Right ventricle myocardium superior (tissue), 1 donor: ENCODE results near the gene PTPRE. TPM values are rescaled to one million over a fixed set of nuclear protein-coding genes. Genes with fewer than 3 reads are reported as not detected.
A peak's percentile ranks its signal among the peaks of the same experiment; 100 is the strongest.

Experiments
- ATAC-seq: fragments of 200-7000 bp; cut with Tn5 transposase; one replicate; pipeline ENCODE4 v1.9.1; 2020; ENCODE audit warnings: mild to moderate bottlenecking; ENCODE audit not compliant: poor library complexity
- DNase-seq: peaks from one replicate; pipeline ENCODE4 v3.0.0-alpha.2; 2020
- intact Hi-C: fragments of 100-400 bp; cut with DNase I; formaldehyde crosslinking; loops from one replicate; pipeline ENCODE4 v1.11.2; 2022
- total RNA-seq: library from RNA; stranded (reverse); fragmentation: NEBNext Ultra II Directional; extraction: Animal tissue kit (Norgen Biotek cat#: 25700); gene quantifications from one replicate; pipeline ENCODE4 v1.2.1, GENCODE V29; 2021
- donor health status: DM: no; HTN: yes; CAD: no; lungs with severe emphysema.

Gene PTPRE
- total RNA-seq, 1 donor from 2014 or later, result 16.0 TPM

GRCh38 chr10:128026615-128027300 lies 119.9 kb downstream of the PTPRE start:
- intact Hi-C loops, result no loop called here
- DNase-seq (no peak), ATAC-seq (no peak)

DNA sequence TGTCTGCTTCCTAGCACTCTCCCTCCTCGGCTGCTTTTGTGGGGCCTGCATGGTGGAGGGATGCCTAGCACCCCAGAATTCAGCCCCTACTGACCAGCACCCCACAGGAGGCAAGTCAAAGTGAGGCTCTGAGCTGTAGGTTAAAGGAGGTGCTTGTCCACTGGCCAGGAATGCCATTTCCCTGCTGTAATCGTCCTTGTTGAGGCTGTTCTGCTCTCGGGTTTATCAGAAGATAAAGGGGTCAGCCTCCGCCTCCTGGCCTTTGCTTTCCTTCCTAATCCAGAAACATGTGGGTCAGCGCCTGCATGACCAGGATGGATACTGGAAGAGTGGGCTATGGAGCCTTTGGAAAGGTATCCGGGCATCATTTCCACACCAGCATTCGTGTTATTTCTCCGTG lies 120.4 kb downstream of the PTPRE start:
- intact Hi-C loops, result no loop called here
- ATAC-seq (peak; percentile 63), DNase-seq (no peak)

DNA sequence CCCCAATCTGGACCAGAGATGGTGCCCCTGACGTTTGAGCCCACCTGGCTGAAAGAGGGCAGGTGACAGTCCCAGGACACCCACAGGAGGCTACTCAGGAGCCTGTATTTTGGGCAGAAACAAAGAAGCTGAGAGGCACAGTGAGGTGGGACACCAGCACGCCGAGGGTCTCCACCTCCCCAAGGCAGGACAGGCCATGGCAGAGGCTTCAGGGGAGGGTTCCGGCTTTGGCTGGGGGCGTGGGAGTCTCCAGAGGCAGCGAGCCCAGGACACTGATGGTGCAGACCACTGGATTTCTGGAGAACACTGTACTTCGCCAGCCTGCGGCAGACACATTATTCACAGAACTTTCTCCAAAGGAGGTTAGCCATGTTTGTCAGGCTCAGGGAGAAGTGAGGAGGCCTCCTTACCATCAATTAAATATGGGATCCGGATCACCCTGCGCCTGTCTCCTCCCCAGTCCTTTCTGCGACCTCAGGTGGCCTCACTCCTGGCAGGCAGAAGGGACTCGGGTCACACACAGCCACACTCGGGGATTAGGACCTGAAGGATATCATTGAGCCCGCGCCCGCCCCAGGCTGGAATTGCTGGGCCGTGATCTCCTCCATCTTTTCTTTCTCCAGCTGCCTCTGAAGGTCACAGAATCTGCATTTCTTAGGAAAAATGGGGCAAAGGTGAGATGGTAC lies 121.1 kb downstream of the PTPRE start:
- DNase-seq, result no peak
- intact Hi-C loops, result no loop called here
- ATAC-seq, result peak; percentile 79

DNA sequence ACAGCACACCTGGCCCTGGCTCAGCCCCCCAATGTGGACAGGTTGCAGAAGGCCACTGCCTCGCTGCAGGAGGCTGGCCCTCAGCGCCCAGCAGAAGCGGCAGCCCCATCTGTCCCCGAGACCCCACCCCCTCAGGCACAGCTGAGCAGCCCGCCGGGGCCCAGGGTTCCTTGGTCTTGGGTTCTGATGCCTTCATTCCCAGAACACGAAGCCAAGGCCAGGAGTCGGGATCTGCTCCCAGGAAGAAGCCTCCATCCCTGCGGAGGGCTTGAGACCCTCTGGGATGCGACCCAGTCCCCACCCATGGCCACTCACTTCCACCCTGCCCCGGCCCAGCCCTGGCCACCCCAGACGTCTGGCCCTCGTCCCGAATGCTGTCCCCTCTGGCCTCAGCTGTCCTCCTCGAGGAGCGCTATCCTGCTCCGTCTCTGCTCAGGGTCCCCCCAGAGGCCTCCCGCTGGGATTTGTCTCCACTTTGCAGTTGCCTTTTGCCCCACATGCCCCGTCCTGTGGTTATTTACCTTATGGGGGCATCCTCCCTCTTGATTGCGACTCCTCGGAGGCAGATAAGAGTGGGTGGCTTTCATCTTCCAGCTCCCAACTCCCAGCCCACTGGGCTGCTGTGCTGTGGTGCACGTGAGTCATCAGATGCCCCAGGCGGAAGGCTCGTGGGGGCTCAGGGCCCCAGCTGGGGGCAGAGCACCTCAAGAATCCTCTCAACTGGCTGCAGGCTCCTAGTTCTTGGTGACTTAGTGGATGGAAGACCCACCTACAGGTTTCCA lies 121.8 kb downstream of the PTPRE start:
- intact Hi-C loops, result no loop called here
- ATAC-seq (no peak), DNase-seq (no peak)

DNA sequence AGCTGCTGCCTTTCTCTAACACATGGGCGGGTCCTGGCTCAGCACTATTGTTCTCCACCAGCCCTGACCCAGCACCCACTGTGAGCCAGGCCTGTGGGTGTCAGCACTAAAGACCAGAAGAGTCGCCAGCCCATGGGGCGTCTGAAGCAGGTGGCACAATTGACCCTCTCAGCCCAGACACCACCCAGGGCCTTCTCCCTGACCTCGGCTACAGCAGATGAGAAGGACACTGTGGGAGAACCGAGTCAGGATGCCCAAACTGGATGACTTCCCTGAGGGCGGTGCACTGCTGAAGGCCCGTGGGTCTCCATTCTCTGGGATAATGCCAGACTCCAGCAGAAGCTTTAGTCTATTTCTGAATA lies 122.4 kb downstream of the PTPRE start:
- ATAC-seq, result no peak
- intact Hi-C loops, result no loop called here

DNA sequence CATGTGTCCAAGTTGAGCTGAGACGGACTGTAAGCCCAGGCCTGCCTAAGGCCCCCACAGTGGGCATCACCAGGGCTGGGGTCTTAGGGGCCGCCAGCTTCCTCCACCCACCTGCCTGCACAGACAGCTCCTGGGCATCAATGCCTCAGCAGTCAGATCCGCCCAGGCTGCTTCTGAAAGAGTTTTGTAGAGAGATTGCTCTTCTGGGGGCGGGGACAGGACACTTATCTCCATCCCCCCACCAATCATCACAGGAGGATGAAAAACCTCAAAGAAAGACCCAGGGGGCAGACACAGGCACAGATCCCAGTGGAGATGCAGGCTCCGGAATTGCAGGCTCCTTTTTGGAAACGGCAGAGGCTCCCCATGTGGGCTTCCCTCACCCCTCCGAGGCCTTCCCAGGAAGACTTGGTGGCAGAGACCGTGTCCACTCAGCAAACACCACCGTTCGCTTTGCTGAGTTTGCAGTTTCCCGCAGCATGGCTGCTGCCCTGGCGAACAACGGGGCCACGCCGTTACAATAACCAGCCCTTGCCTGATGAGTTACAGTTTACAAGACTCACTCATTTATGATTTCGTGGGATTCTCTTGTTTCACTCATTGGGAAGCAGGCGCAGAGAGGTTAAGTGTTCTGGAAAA lies 122.9 kb downstream of the PTPRE start:
- DNase-seq, result no peak
- intact Hi-C loops, result no loop called here

More for the DNA sequence above, 122.4 kb downstream of the PTPRE start:
- no peak for DNase-seq

GRCh38 chr10:128030498-128031072 lies 123.7 kb downstream of the PTPRE start:
- no peak for ATAC-seq
- intact Hi-C loops, result no loop called here
- no peak for DNase-seq

More for the DNA sequence above, 122.9 kb downstream of the PTPRE start:
- no peak for ATAC-seq

GRCh38 chr10:128031216-128031615 lies 124.3 kb downstream of the PTPRE start:
- intact Hi-C loops, result no loop called here
- ATAC-seq, result no peak
- DNase-seq, result no peak

DNA sequence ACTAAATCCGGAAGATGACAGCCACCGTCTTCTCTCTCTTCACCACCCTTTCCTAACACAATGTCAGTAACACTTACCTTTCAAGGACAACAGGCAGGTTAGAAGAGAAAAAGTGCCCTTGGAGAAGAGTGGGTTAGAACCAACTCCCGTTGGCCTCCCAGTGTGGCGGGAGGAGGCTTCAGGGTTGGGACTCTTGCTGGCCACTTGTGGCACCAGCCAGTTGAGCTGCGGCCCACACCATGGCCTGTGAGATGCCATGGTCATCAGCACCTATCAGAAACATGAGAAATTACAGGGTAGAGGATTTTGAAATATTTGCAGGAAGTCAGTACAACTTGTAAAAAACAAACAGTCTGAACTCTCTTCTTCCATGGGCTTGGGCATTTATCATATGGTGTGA lies 125.6 kb downstream of the PTPRE start:
- ATAC-seq (no peak), DNase-seq (peak; percentile 5)
- intact Hi-C loops, result no loop called here

DNA sequence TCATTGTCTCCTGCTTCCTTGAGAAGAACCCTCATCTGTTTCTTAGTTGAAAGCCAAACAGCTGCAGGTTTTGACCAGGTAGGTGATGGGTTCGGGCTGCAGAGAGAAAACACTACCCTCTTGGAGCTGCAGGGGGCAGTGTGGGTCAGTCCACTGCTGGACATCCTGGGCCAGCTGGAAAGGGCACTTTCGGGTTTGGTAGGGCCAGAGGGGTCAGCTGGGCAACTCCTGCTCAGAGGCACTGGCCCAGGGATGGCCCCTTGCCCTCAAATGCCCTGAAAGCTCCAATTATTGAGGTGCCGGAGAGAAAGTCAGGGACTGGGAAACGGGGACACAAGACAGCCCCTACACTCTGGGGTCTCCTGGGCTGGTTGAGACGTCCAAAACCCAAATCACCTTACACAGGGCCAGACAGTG lies 128.7 kb downstream of the PTPRE start:
- ATAC-seq, result peak; percentile 75

DNA sequence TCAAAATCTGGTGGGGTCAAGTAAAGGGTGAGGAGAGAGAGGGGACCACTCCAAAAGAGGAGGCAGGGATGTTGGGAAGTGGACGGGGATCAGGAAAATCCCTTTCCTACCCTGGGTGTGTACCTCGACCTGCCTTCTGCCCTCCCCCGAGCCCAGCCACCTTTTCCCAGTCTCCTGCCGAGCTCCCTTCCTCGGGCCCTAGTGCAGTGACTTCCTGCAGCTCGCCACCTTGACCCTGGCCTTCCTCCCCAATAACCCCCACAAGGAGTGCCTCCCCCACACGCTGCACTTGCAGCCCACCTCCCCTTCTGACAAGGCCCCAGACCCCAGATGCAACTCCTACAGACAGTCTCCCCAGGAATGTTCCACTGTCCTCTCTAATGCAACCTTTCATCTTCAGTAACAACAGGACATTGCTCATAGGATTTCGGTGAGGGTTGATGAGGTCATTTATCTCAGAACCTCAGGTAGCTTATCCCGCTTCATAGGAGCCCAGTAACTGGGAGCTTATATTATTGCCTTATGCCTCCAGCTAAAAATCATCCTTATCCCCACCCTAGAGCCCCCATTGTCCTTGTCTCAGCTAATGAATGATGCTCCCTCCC lies 129.2 kb downstream of the PTPRE start:
- DNase-seq, result no peak
- no peak for ATAC-seq
- intact Hi-C loops, result loop anchor here (5.0 kb wide), 1 partner anchor 36 kb away; no protein-coding TSS in a partner anchor

More for the DNA sequence above, 128.7 kb downstream of the PTPRE start:
- peak; percentile 66 for DNase-seq
- intact Hi-C loops, result loop anchor here (5.0 kb wide), 1 partner anchor 37 kb away; no protein-coding TSS in a partner anchor

DNA sequence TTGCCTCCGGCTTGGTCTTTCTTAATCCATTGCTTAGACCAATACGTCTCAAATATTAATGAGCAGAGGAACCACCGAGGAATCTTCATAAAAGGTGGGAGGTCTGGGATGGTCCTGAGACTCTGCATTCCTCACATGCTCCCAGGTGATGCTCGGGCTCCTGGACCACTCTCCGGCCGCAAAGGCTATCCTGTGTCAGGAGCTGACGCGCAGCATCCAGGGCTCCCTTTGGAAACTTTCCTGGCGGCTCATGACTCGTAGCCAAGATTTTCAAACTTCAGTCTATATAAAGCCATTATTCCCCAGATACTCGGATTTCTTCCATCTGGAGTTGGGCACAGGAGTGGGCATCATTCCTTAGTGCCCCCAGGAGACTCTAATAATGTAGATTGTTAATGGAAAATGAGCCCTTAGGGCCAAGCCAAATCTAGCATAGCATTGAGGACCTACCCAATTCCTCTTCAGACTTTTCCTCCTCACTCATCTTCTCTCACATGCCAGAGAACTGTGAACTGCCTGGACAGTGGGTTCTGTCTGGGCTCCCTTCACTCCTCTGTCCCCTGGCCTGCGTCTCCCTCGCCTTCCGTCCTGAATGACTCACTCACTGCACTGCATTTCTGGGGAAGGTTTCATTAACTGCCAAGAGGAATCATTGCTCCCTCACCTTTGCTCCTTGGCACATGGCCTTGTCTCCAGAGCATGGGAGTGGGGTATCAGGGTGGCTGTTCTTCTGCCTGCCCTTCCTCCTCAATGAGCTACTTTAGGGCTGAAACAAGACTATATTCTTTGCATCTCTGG lies 130.0 kb downstream of the PTPRE start:
- ATAC-seq (no peak), DNase-seq (no peak)
- intact Hi-C loops, result loop anchor here (5.0 kb wide), 1 partner anchor 35 kb away; no protein-coding TSS in a partner anchor

DNA sequence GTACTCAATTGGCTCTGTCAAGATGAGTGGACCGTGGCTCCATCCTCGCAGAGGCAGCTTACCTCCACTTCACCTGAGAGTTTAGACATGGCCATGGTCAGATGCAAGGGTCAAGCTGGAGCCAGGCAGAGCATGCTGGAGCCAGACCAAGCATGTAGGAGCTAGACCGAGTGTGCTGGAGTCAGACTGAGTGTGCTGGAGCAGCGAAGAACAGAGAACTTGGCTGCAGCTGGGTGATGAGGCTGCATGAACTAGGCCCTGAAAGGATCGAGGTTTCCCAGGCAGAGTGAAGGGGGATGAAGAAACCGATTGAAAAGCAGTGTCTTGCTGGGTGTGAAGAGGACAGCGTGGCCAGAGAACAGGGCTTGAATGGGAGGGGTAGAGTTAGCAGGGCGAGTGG lies 133.2 kb downstream of the PTPRE start:
- DNase-seq, result no peak
- intact Hi-C loops, result no loop called here
- ATAC-seq, result no peak

- intact Hi-C loops, result no loop called here
- ATAC-seq, result no peak
- no peak for DNase-seq
Measured at GRCh38 chr10:128040681-128041080, 133.8 kb downstream of the PTPRE start.

DNA sequence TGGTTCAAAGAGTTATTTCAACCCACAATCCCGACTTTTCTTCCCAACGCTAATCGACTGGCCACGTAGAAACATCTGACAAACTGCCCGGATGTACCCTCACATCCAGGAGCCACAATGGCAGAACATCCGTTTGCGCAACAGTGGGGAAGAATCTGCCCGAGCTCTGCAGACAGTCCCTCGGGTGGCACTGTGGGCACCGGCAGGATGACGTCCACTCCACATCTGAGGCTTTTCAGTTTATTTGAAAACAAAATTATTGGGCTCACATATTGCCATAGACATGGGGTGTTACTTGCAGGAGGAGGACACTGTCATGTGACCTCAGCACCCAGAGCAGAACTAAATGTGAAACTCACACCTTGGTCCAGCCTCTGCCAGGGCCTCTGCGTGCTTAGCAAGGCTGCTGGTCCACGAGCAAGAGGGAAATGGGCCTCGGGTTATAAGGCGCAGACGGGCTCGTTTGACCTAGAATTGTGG lies 135.3 kb downstream of the PTPRE start:
- intact Hi-C loops, result no loop called here
- DNase-seq (no peak), ATAC-seq (no peak)

DNA sequence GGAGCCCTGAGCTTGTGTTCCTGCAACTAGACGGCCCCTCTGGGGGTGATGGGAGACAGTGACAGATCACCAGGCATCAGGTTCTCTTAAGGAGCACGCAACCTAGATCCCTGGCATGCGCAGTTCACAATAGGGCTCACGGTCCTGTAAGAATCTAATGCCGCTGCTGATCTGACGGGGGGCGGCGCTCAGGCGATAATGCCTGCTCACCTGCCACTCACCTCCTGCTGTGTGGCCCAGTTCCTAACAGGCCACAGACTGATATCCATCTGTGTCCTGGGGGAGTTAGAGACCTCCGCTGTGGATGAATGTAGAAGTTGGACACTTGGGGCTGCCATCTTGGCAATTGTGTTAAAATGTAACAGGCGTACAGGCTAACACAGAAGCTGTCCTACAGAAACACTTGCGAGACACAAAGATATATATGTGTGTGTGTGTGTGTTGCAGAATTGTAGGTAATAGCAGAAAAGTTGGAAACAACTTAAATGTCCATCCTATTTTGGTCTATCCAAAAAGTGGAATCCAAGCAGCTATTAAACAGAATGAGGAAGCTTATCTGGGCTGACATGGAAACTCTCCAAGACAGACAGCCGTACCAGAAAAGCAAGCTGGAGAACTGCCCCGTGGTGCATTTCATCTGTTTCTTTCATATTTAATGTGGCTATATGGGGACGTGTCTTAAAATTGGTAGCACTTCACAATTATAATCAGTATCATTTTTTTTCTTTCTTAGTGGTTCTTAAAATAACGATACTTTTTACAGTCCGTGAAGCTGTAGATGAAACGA lies 136.5 kb downstream of the PTPRE start:
- DNase-seq (no peak), ATAC-seq (no peak)
- intact Hi-C loops, result no loop called here

GRCh38 chr10:128044186-128044585 lies 137.3 kb downstream of the PTPRE start:
- DNase-seq, result no peak
- ATAC-seq, result no peak
- intact Hi-C loops, result no loop called here
